Activated CD4-positive, alpha-beta T cell treated with anti-CD3 and anti-CD28 coated beads, Interleukin-2, amount 10 ng/mL, durations not matched to agents 24 days and 14 days (primary cell): ENCODE results near the gene MARCHF2. TPM values are rescaled to one million over a fixed set of nuclear protein-coding genes. Genes with fewer than 3 reads are reported as not detected.
"Not testable (repeated sequence)": the region's sequence is repeated elsewhere in the genome, so short reads cannot be mapped to it uniquely, and the experiment has no call there.

ENCODE experiments used
- DNase-seq: peaks from one replicate; pipeline ENCODE4 v3.0.0; 2022
- H3K27ac Mint-ChIP-seq: one replicate; pipeline ENCODE4 v1.8.0; 2022; ENCODE audit warnings: mild to moderate bottlenecking, mixed read lengths
- H3K27me3 Mint-ChIP-seq: one replicate; pipeline ENCODE4 v1.8.0; 2022; ENCODE audit warnings: mixed read lengths
- H3K36me3 Mint-ChIP-seq: one replicate; pipeline ENCODE4 v1.8.0; 2022; ENCODE audit warnings: low read depth, mild to moderate bottlenecking, mixed read lengths
- H3K4me1 Mint-ChIP-seq: one replicate; pipeline ENCODE4 v1.8.0; 2021; ENCODE audit warnings: mixed read lengths
- H3K4me3 Mint-ChIP-seq: one replicate; pipeline ENCODE4 v1.8.0; 2022; ENCODE audit warnings: mild to moderate bottlenecking, moderate library complexity, mixed read lengths
- H3K9me3 Mint-ChIP-seq: one replicate; pipeline ENCODE4 v1.8.0; 2021; ENCODE audit warnings: mixed read lengths
- intact Hi-C: fragments of 100-400 bp; cut with micrococcal nuclease; formaldehyde crosslinking; loops from one replicate; pipeline ENCODE4 v1.15.1; 2023
- total RNA-seq: library from RNA; stranded (reverse); gene quantifications from 2 replicates; pipeline ENCODE4 v1.2.3, GENCODE V29; 2022

MARCHF2 gene
- total RNA-seq, 1 donor from 2014 or later: 7.9 TPM

DNA sequence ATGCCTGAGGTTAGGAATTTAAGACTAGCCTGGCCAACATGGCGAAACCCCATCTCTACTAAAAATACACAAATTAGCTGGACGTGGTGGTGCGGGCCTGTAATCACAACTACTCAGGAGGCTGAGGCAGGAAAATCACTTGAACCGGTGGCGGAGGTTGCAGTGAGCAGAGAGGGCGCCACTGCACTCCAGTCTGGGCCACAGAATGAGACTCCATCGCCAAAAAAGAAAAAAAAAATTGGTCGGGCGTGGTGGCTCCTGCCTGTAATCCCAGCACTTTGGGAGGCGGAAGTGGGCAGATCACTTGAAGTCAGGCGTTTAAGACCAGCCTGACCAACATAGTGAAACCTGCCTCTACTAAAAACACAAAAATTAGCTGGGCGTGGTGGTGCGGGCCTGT is 2.4 kb upstream of the MARCHF2 start:
- H3K4me3 Mint-ChIP-seq, H3K27ac Mint-ChIP-seq, H3K36me3 Mint-ChIP-seq, H3K4me1 Mint-ChIP-seq, intact Hi-C loops, H3K9me3 Mint-ChIP-seq, DNase-seq, H3K27me3 Mint-ChIP-seq: not testable (repeated sequence)

DNA sequence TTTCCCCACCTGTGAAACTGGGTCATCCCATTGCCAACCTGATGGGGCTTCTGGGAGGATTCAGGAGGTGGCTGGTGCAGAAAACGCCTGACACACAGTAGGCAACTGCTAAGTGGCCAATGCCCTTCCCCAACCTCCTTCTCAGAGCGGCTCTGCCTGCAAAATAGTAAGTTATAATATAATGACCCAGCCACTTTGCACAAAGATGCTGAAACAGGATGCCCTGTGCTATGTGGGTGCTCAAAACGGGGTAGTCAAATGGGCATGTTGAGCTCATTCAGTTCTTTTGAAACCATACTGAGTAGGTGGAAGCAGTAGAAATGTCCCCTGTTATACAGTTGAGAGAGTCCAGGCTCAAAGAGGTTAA is 507 bp downstream of the MARCHF2 start:
- DNase-seq: no peak
- Mint-ChIP-seq H3K27ac (no peak overlapping the region), H3K4me1 (peaks cover 8% of the 10 kb centered on the region), H3K9me3 (no peaks in the 10 kb centered on the region), H3K27me3 (no peaks in the 10 kb centered on the region), H3K36me3 (no peaks in the 10 kb centered on the region), H3K4me3 (peak overlapping the region; percentile 48)
- intact Hi-C loops: loop anchor here (1.0 to 2.0 kb wide), 4 partner anchors 23 to 165 kb away; partner anchors contain the start of genes HNRNPM and RAB11B

DNA sequence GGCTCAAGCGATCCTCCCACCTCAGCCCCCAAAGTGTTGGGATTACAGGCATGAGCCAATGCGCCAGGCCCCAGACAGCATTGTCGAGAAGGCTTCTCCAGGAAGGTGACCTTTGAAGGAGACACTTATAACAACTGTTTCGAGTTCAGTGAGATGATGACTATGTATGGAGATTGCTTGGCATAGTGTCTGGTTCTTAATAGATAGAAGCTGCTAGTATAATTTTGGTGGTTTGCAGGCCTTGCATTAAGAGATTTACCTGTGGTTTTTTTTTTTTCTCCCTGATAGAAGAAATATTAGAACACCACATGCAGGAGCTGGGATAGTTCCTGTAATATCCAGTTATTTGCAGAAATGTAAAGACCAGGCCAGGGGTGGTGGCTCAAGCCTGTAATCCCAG is 3.7 kb downstream of the MARCHF2 start:
- H3K27me3 Mint-ChIP-seq: no peaks in the 10 kb centered on the region
- H3K36me3 Mint-ChIP-seq: no peaks in the 10 kb centered on the region
- intact Hi-C loops: no loop called here
- no peak overlapping the region for H3K27ac Mint-ChIP-seq
- H3K9me3 Mint-ChIP-seq: no peaks in the 10 kb centered on the region
- DNase-seq: no peak
- H3K4me1 Mint-ChIP-seq: peaks cover 6% of the 10 kb centered on the region
- H3K4me3 Mint-ChIP-seq: no peak overlapping the region

DNA sequence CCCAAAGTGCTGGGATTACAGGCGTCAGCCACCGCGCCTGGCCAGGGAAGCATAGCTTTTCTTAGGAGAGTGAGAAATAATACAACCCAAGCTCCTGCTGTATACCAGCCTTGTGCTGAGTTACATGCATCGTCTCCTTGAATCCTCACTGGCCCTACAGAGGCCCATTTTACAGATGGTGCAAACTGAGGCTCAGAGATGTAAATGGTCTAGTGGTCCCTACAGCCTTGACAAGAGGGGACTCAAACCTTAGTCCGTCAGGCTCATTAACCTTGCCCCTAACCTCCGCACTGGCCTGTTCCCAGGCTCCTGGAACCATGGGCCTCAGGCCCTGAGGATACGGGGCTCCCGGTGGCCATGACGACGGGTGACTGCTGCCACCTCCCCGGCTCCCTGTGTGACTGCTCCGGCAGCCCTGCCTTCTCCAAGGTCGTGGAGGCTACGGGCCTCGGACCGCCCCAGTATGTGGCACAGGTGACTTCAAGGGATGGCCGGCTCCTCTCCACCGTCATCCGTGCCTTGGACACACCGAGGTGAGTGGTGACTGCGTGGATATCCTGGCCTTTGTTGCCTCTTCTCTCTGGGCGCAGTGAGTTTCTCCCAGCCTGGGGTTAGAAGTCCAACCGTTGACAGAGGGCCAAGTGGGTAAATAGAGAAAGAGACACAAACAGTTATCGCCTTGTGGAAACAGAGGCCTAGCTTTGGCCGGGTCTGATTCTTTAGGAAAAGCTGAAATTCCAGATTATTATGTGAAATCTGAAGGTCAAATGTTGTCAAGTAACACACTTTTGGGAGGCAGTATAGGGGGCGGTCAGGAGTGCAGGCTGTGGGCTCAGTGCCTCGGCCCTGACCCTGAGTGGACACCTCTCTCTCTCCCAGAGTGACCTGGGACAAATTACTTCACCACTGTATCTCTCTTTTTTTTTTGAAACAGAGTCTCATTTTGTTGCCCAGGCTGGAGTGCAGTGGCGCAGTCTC is 8.7 kb downstream of the MARCHF2 start:
- H3K27me3 Mint-ChIP-seq: no peaks in the 10 kb centered on the region
- intact Hi-C loops: no loop called here
- no peak overlapping the region for H3K4me3 Mint-ChIP-seq
- no peak for DNase-seq
- no peaks in the 10 kb centered on the region for H3K9me3 Mint-ChIP-seq
- H3K4me1 Mint-ChIP-seq: no peaks in the 10 kb centered on the region
- no peak overlapping the region for H3K27ac Mint-ChIP-seq
- peaks cover 5% of the 10 kb centered on the region for H3K36me3 Mint-ChIP-seq

DNA sequence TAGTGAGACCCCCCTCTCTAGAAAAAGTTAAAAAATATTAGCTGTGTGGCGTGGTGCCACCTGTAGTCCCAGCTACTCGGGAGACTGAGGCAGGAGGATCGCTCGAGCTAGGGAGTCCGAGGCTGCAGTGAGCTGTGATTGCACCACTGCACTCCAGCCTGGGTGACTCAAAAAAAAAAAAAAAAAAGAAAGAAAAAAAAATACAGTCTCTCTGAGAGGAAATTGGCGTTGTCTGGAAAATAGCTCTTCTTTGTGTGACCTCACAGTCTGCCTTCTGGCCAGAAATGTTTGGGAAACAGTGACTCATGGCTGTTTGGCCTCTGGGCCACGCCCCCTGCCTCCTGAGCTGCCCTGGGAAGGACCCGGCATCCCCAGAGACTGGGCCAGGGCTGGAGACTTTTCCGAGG is 10.7 kb downstream of the MARCHF2 start:
- H3K27me3 Mint-ChIP-seq: no peaks in the 10 kb centered on the region
- H3K9me3 Mint-ChIP-seq: no peaks in the 10 kb centered on the region
- no peak for DNase-seq
- H3K27ac Mint-ChIP-seq: peak overlapping the region; percentile 37
- intact Hi-C loops: no loop called here
- peaks cover 5% of the 10 kb centered on the region for H3K36me3 Mint-ChIP-seq
- no peak overlapping the region for H3K4me3 Mint-ChIP-seq
- H3K4me1 Mint-ChIP-seq: no peaks in the 10 kb centered on the region

DNA sequence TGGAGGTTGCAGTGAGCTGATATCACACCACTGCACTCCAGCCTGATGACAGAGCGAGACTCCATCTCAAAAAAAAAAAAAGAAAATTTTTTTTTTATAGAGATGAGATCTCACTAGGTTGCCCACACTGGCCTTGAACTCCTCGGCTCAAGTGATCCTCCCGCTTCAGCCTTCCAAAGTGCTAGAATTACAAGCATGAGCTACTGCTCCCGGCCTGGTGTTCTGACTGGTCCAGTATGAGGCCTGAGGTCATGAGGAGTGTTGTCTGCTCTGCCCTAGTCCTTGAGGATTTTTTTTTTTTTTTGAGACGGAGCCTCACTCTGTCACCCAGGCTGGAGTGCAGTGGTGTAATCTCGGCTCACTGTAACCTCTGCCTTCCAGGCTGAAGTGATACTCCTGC is 12.2 kb downstream of the MARCHF2 start:
- H3K9me3 Mint-ChIP-seq, H3K27ac Mint-ChIP-seq, H3K27me3 Mint-ChIP-seq, intact Hi-C loops, H3K4me1 Mint-ChIP-seq, DNase-seq, H3K4me3 Mint-ChIP-seq, H3K36me3 Mint-ChIP-seq: not testable (repeated sequence)

DNA sequence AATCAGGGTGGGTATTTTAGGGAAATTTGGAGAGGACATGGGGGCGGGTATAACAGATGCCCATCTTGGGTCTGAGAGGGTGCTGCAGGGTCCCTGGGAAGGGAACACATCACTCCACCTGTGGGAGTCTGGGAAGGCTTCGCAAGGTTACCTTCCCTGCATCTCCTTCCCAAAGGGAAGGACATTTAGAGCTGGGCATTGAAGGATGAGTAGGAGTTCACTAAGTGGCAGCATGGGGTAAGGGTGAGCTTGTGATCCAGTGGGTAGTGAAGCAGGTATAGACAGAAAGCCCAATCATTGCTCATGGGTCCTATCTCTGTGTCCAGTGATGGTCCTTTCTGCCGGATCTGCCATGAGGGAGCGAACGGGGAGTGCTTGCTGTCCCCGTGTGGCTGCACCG is 13.2 kb downstream of the MARCHF2 start:
- DNase-seq: no peak
- intact Hi-C loops: no loop called here
- no peak overlapping the region for H3K4me3 Mint-ChIP-seq
- no peaks in the 10 kb centered on the region for H3K4me1 Mint-ChIP-seq
- H3K27ac Mint-ChIP-seq: no peak overlapping the region
- H3K27me3 Mint-ChIP-seq: no peaks in the 10 kb centered on the region
- H3K9me3 Mint-ChIP-seq: no peaks in the 10 kb centered on the region
- peaks cover 8% of the 10 kb centered on the region for H3K36me3 Mint-ChIP-seq

DNA sequence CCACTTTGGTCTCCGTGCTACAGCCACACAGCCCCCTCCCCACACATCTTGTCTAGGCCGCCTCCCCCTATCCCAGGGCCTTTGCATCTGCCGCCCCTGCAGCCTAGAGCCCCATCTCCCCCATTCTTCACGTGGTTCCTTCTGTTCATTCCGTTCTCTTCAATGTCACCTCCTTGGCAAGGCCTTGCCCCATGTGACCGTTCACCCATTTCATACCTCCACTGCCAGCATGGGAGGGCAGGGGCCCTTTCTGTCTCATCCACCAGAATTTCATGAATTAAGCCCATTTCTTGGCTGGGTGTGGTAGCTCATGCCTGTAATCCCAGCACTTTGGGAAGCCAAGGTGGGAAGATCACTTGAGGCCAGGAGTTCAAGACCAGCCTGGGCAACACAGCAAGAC is 15.9 kb downstream of the MARCHF2 start:
- no peak for DNase-seq
- Mint-ChIP-seq H3K27me3 (no peaks in the 10 kb centered on the region), H3K27ac (no peak overlapping the region), H3K9me3 (no peaks in the 10 kb centered on the region), H3K36me3 (peaks cover 6% of the 10 kb centered on the region), H3K4me1 (no peaks in the 10 kb centered on the region), H3K4me3 (no peak overlapping the region)
- intact Hi-C loops: no loop called here

DNA sequence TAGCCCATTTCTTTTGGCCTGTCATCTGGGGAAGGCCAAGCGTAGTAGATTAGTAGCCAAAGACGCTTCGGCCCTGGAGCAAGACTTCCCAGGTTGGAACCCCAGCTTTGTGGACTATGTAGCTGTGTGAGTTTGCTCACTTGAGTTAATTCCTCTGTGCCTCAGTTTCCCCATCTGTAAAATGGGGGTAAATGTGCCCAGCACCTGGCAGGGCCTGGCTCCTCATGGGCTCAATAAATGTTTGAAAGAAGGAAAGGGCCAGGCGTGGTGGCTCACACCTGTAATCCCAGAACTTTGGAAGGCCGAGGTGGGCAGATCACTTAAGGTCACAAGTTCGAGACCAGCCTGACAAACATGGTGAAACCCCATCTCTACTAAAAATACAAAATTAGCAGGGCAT is 16.7 kb downstream of the MARCHF2 start:
- no peak for DNase-seq
- H3K27ac Mint-ChIP-seq: no peak overlapping the region
- H3K4me3 Mint-ChIP-seq: no peak overlapping the region
- peaks cover 6% of the 10 kb centered on the region for H3K36me3 Mint-ChIP-seq
- intact Hi-C loops: no loop called here
- H3K9me3 Mint-ChIP-seq: no peaks in the 10 kb centered on the region
- H3K4me1 Mint-ChIP-seq: no peaks in the 10 kb centered on the region
- H3K27me3 Mint-ChIP-seq: no peaks in the 10 kb centered on the region

DNA sequence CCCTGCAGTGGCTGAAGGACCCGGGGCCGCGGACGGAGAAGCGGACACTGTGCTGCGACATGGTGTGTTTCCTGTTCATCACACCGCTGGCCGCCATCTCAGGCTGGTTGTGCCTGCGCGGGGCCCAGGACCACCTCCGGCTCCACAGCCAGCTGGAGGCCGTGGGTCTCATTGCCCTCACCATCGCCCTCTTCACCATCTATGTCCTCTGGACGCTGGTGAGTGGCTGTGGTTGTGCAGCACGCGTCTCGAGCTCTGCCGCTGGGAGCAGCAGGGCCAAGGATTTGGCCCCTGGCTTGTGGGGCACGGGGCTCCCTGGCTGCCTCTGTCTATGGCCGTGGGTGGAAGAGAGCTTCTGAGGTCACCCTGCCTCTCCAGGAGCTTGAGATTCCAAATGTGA is 17.5 kb downstream of the MARCHF2 start:
- H3K4me1 Mint-ChIP-seq: peaks cover 1% of the 10 kb centered on the region
- DNase-seq: no peak
- intact Hi-C loops: no loop called here
- H3K27ac Mint-ChIP-seq: no peak overlapping the region
- peaks cover 8% of the 10 kb centered on the region for H3K36me3 Mint-ChIP-seq
- no peaks in the 10 kb centered on the region for H3K9me3 Mint-ChIP-seq
- H3K27me3 Mint-ChIP-seq: no peaks in the 10 kb centered on the region
- no peak overlapping the region for H3K4me3 Mint-ChIP-seq

DNA sequence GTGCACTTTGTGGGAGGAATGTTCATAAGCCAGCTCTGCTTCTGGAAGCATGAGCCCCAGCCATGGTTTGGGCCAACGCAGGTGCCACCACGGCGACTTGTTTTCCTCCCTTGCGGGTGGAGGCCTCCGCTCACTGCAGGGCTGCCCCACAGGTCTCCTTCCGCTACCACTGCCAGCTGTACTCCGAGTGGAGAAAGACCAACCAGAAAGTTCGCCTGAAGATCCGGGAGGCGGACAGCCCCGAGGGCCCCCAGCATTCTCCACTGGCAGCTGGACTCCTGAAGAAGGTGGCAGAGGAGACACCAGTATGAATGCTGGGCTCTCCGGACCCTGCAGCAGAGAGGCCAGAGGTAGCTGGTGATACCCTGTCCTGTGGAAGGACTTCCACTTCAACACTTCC is 25.1 kb downstream of the MARCHF2 start:
- peaks cover 2% of the 10 kb centered on the region for H3K36me3 Mint-ChIP-seq
- intact Hi-C loops: no loop called here

DNA sequence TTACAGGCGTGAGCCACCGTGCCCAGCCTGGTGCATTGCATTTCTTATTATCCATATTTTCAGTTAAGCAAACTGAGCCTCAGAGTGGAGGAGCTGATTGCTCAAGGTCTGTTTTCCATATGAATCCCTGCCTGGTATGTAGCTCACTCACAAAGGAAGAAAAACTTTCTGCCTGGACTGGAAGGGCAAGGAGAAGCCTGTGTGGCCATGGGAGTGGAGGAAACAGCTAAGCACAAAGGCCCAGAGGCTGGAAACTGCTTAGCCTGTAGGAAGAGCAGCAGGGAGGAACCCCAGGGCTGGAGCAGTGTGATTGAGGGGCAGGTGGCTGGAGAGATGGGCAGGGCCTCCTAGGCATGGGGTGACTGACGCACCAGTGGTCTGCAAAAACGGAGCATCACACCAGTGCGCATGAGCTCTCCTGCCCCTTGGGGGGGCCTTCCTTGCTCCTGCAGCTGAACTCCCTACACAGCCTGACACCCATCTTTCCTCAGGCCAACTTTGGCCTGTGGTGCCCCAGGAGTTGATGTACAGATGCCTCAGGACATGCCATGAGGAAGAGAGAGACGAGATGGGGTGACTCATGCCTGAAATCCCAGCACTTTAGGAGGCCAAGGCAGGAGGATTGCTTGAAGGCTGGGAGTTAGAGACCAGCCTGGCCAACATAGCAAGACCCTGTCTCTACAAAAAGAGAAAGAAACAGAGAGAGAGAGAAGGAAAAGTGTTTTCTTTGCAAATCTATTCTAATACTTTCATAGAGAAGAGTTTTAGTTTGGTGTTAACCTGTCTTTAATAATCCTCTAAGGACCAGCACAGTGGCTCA is 28.8 kb downstream of the MARCHF2 start:
- H3K4me3 Mint-ChIP-seq: no peak overlapping the region
- H3K9me3 Mint-ChIP-seq: no peaks in the 10 kb centered on the region
- intact Hi-C loops: loop anchor here (10.0 kb wide), 1 partner anchor 133 kb away; the partner anchor contains the start of gene MYO1F
- no peak for DNase-seq
- peaks cover 10% of the 10 kb centered on the region for H3K4me1 Mint-ChIP-seq
- H3K27me3 Mint-ChIP-seq: no peaks in the 10 kb centered on the region
- H3K27ac Mint-ChIP-seq: no peak overlapping the region
- H3K36me3 Mint-ChIP-seq: peaks cover 17% of the 10 kb centered on the region

More for the DNA sequence above, 25.1 kb downstream of the MARCHF2 start:
- Mint-ChIP-seq H3K27ac (no peak overlapping the region), H3K4me1 (peaks cover 4% of the 10 kb centered on the region), H3K27me3 (no peaks in the 10 kb centered on the region), H3K4me3 (no peak overlapping the region), H3K9me3 (no peaks in the 10 kb centered on the region)
- DNase-seq: no peak

DNA sequence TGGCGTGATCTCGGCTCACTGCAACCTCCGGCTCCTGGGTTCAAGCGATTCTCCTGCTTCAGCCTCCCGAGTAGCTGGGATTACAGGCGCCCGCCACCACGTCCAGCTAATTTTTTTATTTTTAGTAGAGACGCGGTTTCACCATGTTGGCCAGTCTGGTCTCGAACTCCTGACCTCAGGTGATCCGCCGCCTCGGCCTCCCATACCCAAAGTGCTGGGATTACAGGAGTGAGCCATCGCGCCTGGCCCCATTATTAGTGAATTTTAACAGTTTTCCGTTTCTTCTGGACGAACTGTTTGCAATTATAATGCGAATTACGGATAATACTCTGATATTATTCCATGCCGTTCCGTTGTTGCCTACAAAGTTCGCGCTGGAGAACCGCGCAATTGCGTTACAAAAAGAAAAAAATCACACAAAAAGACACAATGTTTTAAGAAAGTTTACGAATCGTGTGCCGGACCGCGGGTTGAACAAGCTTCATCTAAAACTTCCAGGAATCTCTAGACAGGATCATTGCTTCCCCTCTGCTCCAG is 31.1 kb downstream of the MARCHF2 start:
- not testable (repeated sequence) for H3K9me3 Mint-ChIP-seq, H3K27me3 Mint-ChIP-seq, DNase-seq
- Mint-ChIP-seq H3K36me3 (peaks cover 29% of the 10 kb centered on the region), H3K27ac (peak overlapping the region; percentile 99), H3K4me1 (peaks cover 22% of the 10 kb centered on the region), H3K4me3 (peak overlapping the region; percentile 96)
- intact Hi-C loops: loop anchor here (1.0 to 10.0 kb wide), 4 partner anchors 31 to 131 kb away; partner anchors contain the start of genes MARCHF2, MYO1F, RAB11B and ZNF414
